HEK293 (cell line): ENCODE data around the gene TET1.

Experiments used
- CTCF ChIP-seq: fragments of 450-650 bp; formaldehyde crosslinking; IDR thresholded peaks from 2 replicates; pipeline ENCODE4 v1.5.1; 2016; ENCODE audit warnings: missing biosample characterization, missing genetic modification characterization
- KLF16 ChIP-seq: fragments of 450-650 bp; formaldehyde crosslinking; IDR thresholded peaks from 2 replicates; pipeline ENCODE4 v1.5.1; 2017; ENCODE audit warnings: missing biosample characterization, missing genetic modification characterization
- ZNF138 ChIP-seq: fragments of 450-650 bp; formaldehyde crosslinking; IDR thresholded peaks from 2 replicates; pipeline ENCODE4 v1.5.1; 2016; ENCODE audit warnings: missing biosample characterization, missing genetic modification characterization, borderline replicate concordance
- ZNF561 ChIP-seq: fragments of 450-650 bp; IDR thresholded peaks from 2 replicates; pipeline ENCODE4 v1.5.1; 2018; ENCODE audit warnings: missing biosample characterization, missing genetic modification characterization, borderline replicate concordance

- TF ChIP-seq CTCF (tag by site-specific recombination), result no peak
- TF ChIP-seq ZNF561 (tag by site-specific recombination), result peak; percentile 41; the same call in 1 of the 2 replicates
- no peak for TF ChIP-seq ZNF138 (tag by site-specific recombination)
- peak; percentile 70 for TF ChIP-seq KLF16 (tag by site-specific recombination)
Measured at GRCh38 chr10:68720793-68721672, 160.9 kb downstream of the TET1 start, which contains the start of gene CCAR1.
